GM19463 (cell line): Measurements from ENCODE around the gene CD38.
A peak's percentile ranks its signal among the peaks of the same experiment; 100 is the strongest.
"Not testable (repeated sequence)": the region's sequence is repeated elsewhere in the genome, so short reads cannot be mapped to it uniquely, and the experiment has no call there.

Experiments used
- ATAC-seq: cut with Tn5 transposase; IDR thresholded peaks from one replicate; pipeline ENCODE4 v1.9.1; 2021; ENCODE audit warnings: mild to moderate bottlenecking, moderate library complexity; ENCODE audit not compliant: unreplicated experiment

The CD38 gene

GRCh38 chr4:15861198-15861597 lies 83.1 kb downstream of the CD38 start:
- ATAC-seq: not testable (repeated sequence)

- ATAC-seq: no peak
These were observed 86.8 kb downstream of the CD38 start for GRCh38 chr4:15864651-15865566.

GRCh38 chr4:15868111-15868510 lies 90.0 kb downstream of the CD38 start:
- ATAC-seq: no peak

- no peak for ATAC-seq
These were observed 90.8 kb downstream of the CD38 start for GRCh38 chr4:15868826-15869413.

- no peak for ATAC-seq
These were observed 92.0 kb downstream of the CD38 start for GRCh38 chr4:15870079-15870478.

GRCh38 chr4:15870921-15871664 lies 93.0 kb downstream of the CD38 start:
- ATAC-seq: no peak

GRCh38 chr4:15873117-15873516 lies 95.0 kb downstream of the CD38 start:
- ATAC-seq: no peak

GRCh38 chr4:15874671-15875070 lies 96.5 kb downstream of the CD38 start:
- ATAC-seq: no peak

- ATAC-seq: no peak
These were observed 97.7 kb downstream of the CD38 start for GRCh38 chr4:15875663-15876460.

- ATAC-seq: no peak
These were observed 99.9 kb downstream of the CD38 start for GRCh38 chr4:15878011-15878410.

- ATAC-seq: no peak
These were observed 103.7 kb downstream of the CD38 start for GRCh38 chr4:15881820-15882219.

- peak; percentile 93 for ATAC-seq
These were observed 104.6 kb downstream of the CD38 start for GRCh38 chr4:15882675-15883086.

- no peak for ATAC-seq
These were observed 105.6 kb downstream of the CD38 start for GRCh38 chr4:15883610-15884243.

GRCh38 chr4:15884666-15885065 lies 106.5 kb downstream of the CD38 start:
- ATAC-seq: no peak

- ATAC-seq: no peak
These were observed 107.3 kb downstream of the CD38 start for GRCh38 chr4:15885422-15885821.

GRCh38 chr4:15888515-15888914 lies 110.4 kb downstream of the CD38 start:
- ATAC-seq: no peak

GRCh38 chr4:15890246-15890829 lies 112.2 kb downstream of the CD38 start:
- ATAC-seq: peak; percentile 37

- ATAC-seq: peak; percentile 81
These were observed 113.2 kb downstream of the CD38 start for GRCh38 chr4:15891312-15891711.

GRCh38 chr4:15893962-15894361 lies 115.8 kb downstream of the CD38 start:
- no peak for ATAC-seq

- no peak for ATAC-seq
These were observed 116.3 kb downstream of the CD38 start for GRCh38 chr4:15894393-15894792.
